Kidney (tissue), 22 donors: ENCODE results near the gene OR2V1. TPM values are rescaled to one million over a fixed set of nuclear protein-coding genes. Genes with fewer than 3 reads are reported as not detected.
"Not testable (repeated sequence)": the region's sequence is repeated elsewhere in the genome, so short reads cannot be mapped to it uniquely, and the experiment has no call there.

Experiments used
- DNase-seq, 5 donors: peaks; one replicate each; pipeline ENCODE4 v3.0.0-alpha.2; 2013 to 2020
- FAIRE-seq: peaks from 2 replicates; lab custom pipeline; 2012; peaks lifted over from hg19 to GRCh38; lab: Jason Lieb, UNC
- H3K27ac ChIP-seq, 2 donors: one replicate each; pipeline ENCODE4 v1.7.0; 2013; ENCODE audit warnings: low read depth in 2 of 2, low read length in 2 of 2, inconsistent platforms in 1 of 2
- H3K27me3 ChIP-seq: one replicate; pipeline ENCODE4 v1.7.1; 2013; ENCODE audit warnings: low read length, inconsistent platforms; ENCODE audit not compliant: control insufficient read depth, insufficient read depth
- H3K36me3 ChIP-seq, 3 donors: one replicate each; pipeline versions ENCODE4 v1.7.0 to v1.7.1; 2013; ENCODE audit warnings: low read length in 3 of 3, control low read depth in 1 of 3, inconsistent platforms in 1 of 3; ENCODE audit not compliant: insufficient read depth in 3 of 3, control insufficient read depth in 2 of 3
- H3K4me1 ChIP-seq, 3 donors: one replicate each; pipeline versions ENCODE4 v1.7.0 to v1.7.1; 2013; ENCODE audit warnings: low read length in 3 of 3, inconsistent platforms in 1 of 3, low read depth in 1 of 3; ENCODE audit not compliant: control insufficient read depth in 2 of 3, insufficient read depth in 2 of 3
- H3K4me3 ChIP-seq, 3 donors: one replicate each; pipeline versions ENCODE4 v1.7.0 to v1.8.1; 2013; ENCODE audit warnings: low read length in 3 of 3, control low read depth in 1 of 3, inconsistent platforms in 1 of 3
- H3K9ac ChIP-seq, 3 donors: one replicate each; pipeline versions ENCODE4 v1.7.0 to v1.7.1; 2013; ENCODE audit warnings: low read length in 3 of 3, control low read depth in 1 of 3, inconsistent platforms in 1 of 3
- H3K9me3 ChIP-seq, 3 donors: one replicate each; pipeline versions ENCODE4 v1.7.0 to v1.7.1; 2013; ENCODE audit warnings: low read length in 3 of 3, control low read depth in 1 of 3, inconsistent platforms in 1 of 3; ENCODE audit not compliant: control insufficient read depth in 2 of 3, insufficient read depth in 1 of 3
- CTCF ChIP-seq: IDR thresholded peaks from 3 replicates; pipeline ENCODE4 v1.5.1; 2012; ENCODE audit warnings: mild to moderate bottlenecking, moderate library complexity, borderline replicate concordance; ENCODE audit not compliant: insufficient read depth; ENCODE audit errors: extremely low read depth
- intact Hi-C: fragments of 100-400 bp; cut with DNase I; formaldehyde crosslinking; loops from one replicate; pipeline ENCODE4 v1.11.1; 2022
- long read RNA-seq, 10 donors: library from polyadenylated mRNA in 1 of 10; unstranded in 1 of 10; transcript quantifications; one replicate each; pipeline ENCODE4 v2.0.0 and lab custom pipeline, GENCODE V29; 2021 to 2026
- polyA plus RNA-seq: library from polyadenylated mRNA; stranded (reverse); fragments of 350-450 nt; fragmentation: Illumina TruSeq; extraction: RNeasy Lipid Tissue Mini Kit (QIAGEN cat#74804); gene quantifications from one replicate; pipeline ENCODE4 v1.2.3, GENCODE V29; 2014; ENCODE audit warnings: low read depth, low replicate concordance; ENCODE audit not compliant: insufficient read depth
- total RNA-seq: library from RNA; stranded (reverse); fragmentation: NEBNext Ultra II Directional; extraction: Animal tissue kit (Norgen Biotek cat#: 25700); gene quantifications from one replicate; pipeline ENCODE4 v1.2.1, GENCODE V29; 2021
- donor health status: control.
- donor health status: control.
- donor health status: control.
- donor health status: control.
- donor health status: control.
- donor health status: DM: yes; HTN: yes; CAD: no.
- donor health status: Normal renal cell carcinoma (clear cell type).

OR2V1 gene, protein sequence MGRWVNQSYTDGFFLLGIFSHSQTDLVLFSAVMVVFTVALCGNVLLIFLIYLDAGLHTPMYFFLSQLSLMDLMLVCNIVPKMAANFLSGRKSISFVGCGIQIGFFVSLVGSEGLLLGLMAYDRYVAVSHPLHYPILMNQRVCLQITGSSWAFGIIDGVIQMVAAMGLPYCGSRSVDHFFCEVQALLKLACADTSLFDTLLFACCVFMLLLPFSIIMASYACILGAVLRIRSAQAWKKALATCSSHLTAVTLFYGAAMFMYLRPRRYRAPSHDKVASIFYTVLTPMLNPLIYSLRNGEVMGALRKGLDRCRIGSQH
- total RNA-seq (not detected), polyA plus RNA-seq (not detected)
- long read RNA-seq, donor 1 = 0 reads
- long read RNA-seq, donor 2 = 0 reads
- long read RNA-seq, donor 3 = 0 reads
- long read RNA-seq, donor 4 = 0 reads
- long read RNA-seq, donor 5 = 0 reads
- long read RNA-seq, donor 6 = 0 reads
- long read RNA-seq, donor 7 = 0 reads
- long read RNA-seq, donor 8 = 0 reads
- long read RNA-seq, donor 9, partial matches to known transcripts = 0 of 1 reads
- long read RNA-seq, donor 9, other reads (novel, unspliced or antisense) = 0 of 1 reads
- long read RNA-seq, donor 10, partial matches to known transcripts = 0 of 1 reads
- long read RNA-seq, donor 10, other reads (novel, unspliced or antisense) = 0 of 1 reads

DNA sequence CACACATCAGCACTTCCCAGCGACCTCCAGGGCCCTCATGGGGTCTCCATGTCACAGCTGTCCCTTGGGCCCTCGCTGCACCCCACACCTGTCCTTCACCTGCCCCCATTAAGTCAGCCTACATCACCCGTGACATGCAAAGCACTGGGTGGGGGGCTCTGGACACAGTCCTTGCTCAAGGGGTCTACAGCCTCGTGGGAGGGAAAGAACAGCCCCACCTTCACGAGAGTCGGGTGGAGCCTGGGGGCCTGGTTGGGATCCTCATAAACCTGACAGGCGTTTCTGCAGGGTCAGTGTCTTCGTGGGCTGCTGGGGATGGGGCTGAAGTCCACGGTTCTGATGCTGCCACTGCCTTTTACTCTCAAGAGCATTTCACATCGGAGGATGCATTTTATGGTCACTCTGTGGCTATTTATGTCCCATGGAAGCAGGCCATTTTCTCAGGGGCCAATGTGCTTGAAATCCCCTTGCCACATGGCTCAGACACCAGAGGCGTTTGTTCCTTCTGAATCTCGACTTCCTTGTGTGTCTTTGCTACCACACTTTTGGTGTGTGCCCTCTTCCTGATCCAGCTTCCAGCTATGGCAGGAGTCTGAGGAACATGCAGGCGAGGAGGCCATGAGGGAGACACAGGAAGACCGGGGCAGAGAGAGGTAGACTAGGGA is at the start of gene OR2V1:
OR2V1 (minus strand) TSS at position 338 of the 665 bp plus-strand sequence. CDS start 5,865 bp downstream, outside the sequence.
- intact Hi-C loops = no loop called here
- H3K36me3 ChIP-seq = no peaks in the 10 kb centered on the region
- DNase-seq = no peak
- no peak for TF ChIP-seq CTCF
- H3K27me3 ChIP-seq = no peaks in the 10 kb centered on the region
- no peak within 1 kb of the TSS for H3K27ac ChIP-seq
- no peak for FAIRE-seq
- peaks cover 0 to 2% (median 0%) of the 10 kb centered on the region in 3 donors for H3K4me1 ChIP-seq
- no peaks in the 10 kb centered on the region for H3K9me3 ChIP-seq
- no peak within 1 kb of the TSS for H3K4me3 ChIP-seq
- H3K9ac ChIP-seq = no peak within 1 kb of the TSS

DNA sequence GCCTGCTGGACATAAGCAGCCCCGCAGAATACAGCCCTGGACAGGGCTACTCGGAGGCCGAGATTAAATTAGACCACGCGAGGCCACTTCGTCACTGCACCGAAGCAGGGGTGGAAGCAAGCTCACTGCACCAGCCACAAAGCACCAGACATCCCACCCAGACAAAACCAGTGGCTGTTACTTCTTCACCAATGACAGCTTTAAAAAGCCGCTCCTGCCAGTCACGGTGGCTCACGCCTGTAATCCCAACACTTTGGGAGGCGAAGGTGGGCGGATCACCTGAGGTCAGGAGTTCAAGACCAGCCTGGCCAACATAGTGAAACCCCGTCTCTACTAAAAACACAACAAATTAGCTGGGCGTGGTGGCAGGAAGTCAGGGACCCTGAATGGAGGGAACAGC is 46.6 kb upstream of the OR2V1 start:
- FAIRE-seq, H3K9ac ChIP-seq, DNase-seq, H3K27ac ChIP-seq, H3K4me1 ChIP-seq, H3K4me3 ChIP-seq, intact Hi-C loops, H3K36me3 ChIP-seq, H3K9me3 ChIP-seq: not testable (repeated sequence)
- peaks cover 20% of the 10 kb centered on the region for H3K27me3 ChIP-seq

- intact Hi-C loops = no loop called here
- Histone ChIP-seq H3K4me3 (no peak overlapping the region), H3K4me1 (no peaks in the 10 kb centered on the region), H3K9me3 (no peaks in the 10 kb centered on the region), H3K9ac (no peak overlapping the region), H3K27ac (no peak overlapping the region), H3K27me3 (peaks cover 31% of the 10 kb centered on the region), H3K36me3 (no peaks in the 10 kb centered on the region)
- FAIRE-seq (no peak), DNase-seq (no peak)
- TF ChIP-seq CTCF = no peak
Observed at GRCh38 chr5:181176254-181176952, 45.4 kb upstream of the OR2V1 start.
